CD4-positive, CD25-positive, alpha-beta regulatory T cell (primary cell): Measurements from ENCODE around the gene NT5M. TPM values are rescaled to one million over a fixed set of nuclear protein-coding genes. Genes with fewer than 3 reads are reported as not detected.
"Not testable (repeated sequence)": the region's sequence is repeated elsewhere in the genome, so short reads cannot be mapped to it uniquely, and the experiment has no call there.

ENCODE experiments used
- ATAC-seq, 2 donors: fragments of 150-1000 bp; cut with Tn5 transposase; one replicate each; pipeline ENCODE4 v1.10.0; 2021; ENCODE audit warnings: low read depth in 2 of 2, moderate number of reproducible peaks in 2 of 2, moderate library complexity in 1 of 2
- DNase-seq, 3 donors: peaks; one replicate each; pipeline versions ENCODE4 v3.0.0 to v3.0.0-alpha.2; 2012 to 2022; ENCODE audit warnings: mixed read lengths in 1 of 3
- H3K27ac ChIP-seq: one replicate; pipeline ENCODE4 v1.7.0; 2013; ENCODE audit warnings: mild to moderate bottlenecking, low read length; ENCODE audit not compliant: insufficient read depth, poor library complexity, severe bottlenecking
- H3K27me3 ChIP-seq: one replicate; pipeline ENCODE4 v1.7.0; 2013; ENCODE audit warnings: low read length; ENCODE audit not compliant: control insufficient read depth, insufficient read depth
- H3K36me3 ChIP-seq: one replicate; pipeline ENCODE4 v1.7.0; 2013; ENCODE audit warnings: mild to moderate bottlenecking, low read length, moderate library complexity; ENCODE audit not compliant: control insufficient read depth, insufficient read depth
- H3K4me1 ChIP-seq: 2 replicates; pipeline ENCODE4 v1.7.0; 2013; ENCODE audit warnings: mild to moderate bottlenecking, low read length; ENCODE audit not compliant: insufficient read depth, control insufficient read depth, poor library complexity, severe bottlenecking
- H3K4me3 ChIP-seq: one replicate; pipeline ENCODE4 v1.7.0; 2013; ENCODE audit warnings: low read depth, mild to moderate bottlenecking, low read length, moderate library complexity
- H3K9me3 ChIP-seq, 2 experiments: 1 replicate in 1 of 2; 2 replicates in 1 of 2; pipeline ENCODE4 v1.7.0; 2013; ENCODE audit warnings: low read length in 2 of 2, mild to moderate bottlenecking in 1 of 2, moderate library complexity in 1 of 2; ENCODE audit not compliant: control insufficient read depth in 2 of 2
- H3K27ac Mint-ChIP-seq, 3 donors: one replicate each; pipeline ENCODE4 v1.8.0; 2020 to 2022; ENCODE audit warnings: mild to moderate bottlenecking in 3 of 3, mixed read lengths in 3 of 3, moderate library complexity in 2 of 3
- H3K27me3 Mint-ChIP-seq: one replicate; pipeline ENCODE4 v1.8.0; 2022; ENCODE audit warnings: mild to moderate bottlenecking, mixed read lengths
- H3K36me3 Mint-ChIP-seq: one replicate; pipeline ENCODE4 v1.8.0; 2020; ENCODE audit warnings: mixed read lengths
- H3K4me1 Mint-ChIP-seq, 4 donors: one replicate each; pipeline ENCODE4 v1.8.0; 2020 to 2022; ENCODE audit warnings: mixed read lengths in 4 of 4, mild to moderate bottlenecking in 1 of 4
- H3K4me3 Mint-ChIP-seq, 4 donors: one replicate each; pipeline ENCODE4 v1.8.0; 2020 to 2022; ENCODE audit warnings: mild to moderate bottlenecking in 4 of 4, mixed read lengths in 4 of 4, moderate library complexity in 3 of 4
- H3K9me3 Mint-ChIP-seq, 7 donors: one replicate each; pipeline ENCODE4 v1.8.0; 2020 to 2022; ENCODE audit warnings: mixed read lengths in 7 of 7, mild to moderate bottlenecking in 3 of 7, moderate library complexity in 2 of 7
- polyA plus RNA-seq, 4 donors: library from polyadenylated mRNA; unstranded; fragments of 300-500 nt; fragmentation: Illumina TruSeq; gene quantifications; one replicate each; pipeline ENCODE4 v1.2.3, GENCODE V29; 2021
- total RNA-seq: library from RNA; stranded (reverse); gene quantifications from one replicate; pipeline ENCODE4 v1.2.3, GENCODE V29; 2022

NT5M gene
- total and polyA plus RNA-seq, 5 donors from 2014 or later, result 0.75 to 3.9 (median 2.0) TPM

DNA sequence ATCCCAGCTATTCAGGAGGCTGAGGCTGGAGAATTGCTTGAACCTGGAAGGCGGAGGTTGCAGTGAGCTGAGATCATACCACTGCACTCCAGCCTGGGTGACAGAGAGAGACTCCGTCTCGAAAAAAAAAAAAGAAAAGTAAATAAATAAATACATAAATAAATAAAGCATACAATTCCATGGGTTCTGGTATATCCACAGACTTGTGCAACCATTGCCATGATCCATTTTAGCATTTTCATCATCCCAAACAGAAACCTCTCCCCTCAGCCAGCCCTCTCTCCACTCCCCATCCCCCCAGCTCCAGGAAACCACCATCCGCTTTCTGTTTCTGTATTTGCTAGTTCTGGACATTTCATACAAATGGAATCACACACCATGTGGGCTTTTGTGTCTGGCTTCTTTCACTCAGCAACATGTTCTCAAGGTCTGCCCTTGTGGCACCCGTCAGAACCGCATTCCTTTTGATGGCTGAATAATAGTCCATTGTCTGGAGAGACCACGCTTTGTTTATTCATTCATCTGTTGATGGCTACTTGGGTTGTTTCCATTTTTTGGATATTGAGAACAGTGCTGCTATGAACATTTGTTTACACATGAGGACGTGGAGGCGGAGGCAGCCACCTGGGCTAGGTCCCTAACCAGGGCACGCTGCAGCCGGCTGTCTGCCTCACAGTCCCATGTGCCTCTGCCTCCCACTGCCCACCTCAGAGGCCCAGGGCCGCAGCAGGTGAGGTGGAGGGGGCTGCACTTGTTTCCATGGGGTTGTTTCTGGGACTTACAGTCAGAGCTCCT is 76.2 kb downstream of the NT5M start:
- no peak overlapping the region for H3K27ac Mint-ChIP-seq

DNA sequence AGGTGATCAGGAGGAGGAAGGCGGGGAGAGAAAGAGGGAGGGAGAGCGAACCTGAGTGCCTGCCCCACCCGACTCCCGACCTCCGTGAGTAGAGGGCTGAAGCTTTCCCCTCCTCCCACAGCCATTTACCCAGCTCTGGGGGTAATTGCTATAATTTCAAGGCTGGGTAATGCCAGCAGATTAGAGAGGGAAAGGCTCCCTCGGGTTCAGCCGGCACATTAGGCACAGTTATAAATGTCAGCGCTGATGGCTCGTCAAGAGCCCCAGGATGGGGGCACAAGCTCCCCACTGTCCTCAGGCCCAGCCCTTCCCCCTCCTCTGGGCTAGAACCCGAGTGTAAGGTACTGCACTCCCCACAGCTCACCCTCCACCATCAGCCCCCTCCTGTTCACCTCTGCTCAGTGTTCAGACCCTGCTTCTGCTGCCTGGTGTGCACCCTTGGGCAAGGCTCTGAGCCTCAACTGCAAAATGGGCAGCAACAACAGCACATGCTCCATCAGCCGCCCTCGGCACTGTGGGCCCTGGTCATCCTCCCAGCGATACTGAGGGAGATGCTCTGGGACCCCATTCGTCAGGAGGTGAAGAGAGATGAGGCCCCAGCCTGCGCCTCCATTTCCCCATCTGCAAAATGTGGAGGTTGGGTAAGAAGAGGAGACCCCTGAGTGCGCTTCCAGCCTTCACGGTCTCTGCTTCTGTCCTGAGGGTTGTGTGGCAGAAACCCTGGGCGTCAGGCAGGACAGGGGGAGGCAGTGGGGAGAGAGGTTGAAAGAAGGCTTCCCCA is 77.2 kb downstream of the NT5M start:
- no peak for ATAC-seq
- Histone ChIP-seq H3K27ac (no peak overlapping the region), H3K9me3 (no peaks in the 10 kb centered on the region), H3K4me1 (no peaks in the 10 kb centered on the region), H3K4me3 (no peak overlapping the region), H3K36me3 (no peaks in the 10 kb centered on the region), H3K27me3 (no peaks in the 10 kb centered on the region)
- DNase-seq, result no peak
- H3K4me3 Mint-ChIP-seq, result no peak overlapping the region
- H3K36me3 Mint-ChIP-seq, result no peaks in the 10 kb centered on the region
- no peaks in the 10 kb centered on the region for H3K4me1 Mint-ChIP-seq
- H3K27ac Mint-ChIP-seq, result no peak overlapping the region
- no peaks in the 10 kb centered on the region for H3K9me3 Mint-ChIP-seq
- H3K27me3 Mint-ChIP-seq, result peaks cover 13% of the 10 kb centered on the region

More for the DNA sequence above, 76.2 kb downstream of the NT5M start:
- no peaks in the 10 kb centered on the region for H3K4me1 ChIP-seq
- DNase-seq (no peak), ATAC-seq (no peak)
- no peaks in the 10 kb centered on the region for H3K36me3 ChIP-seq
- no peak overlapping the region for H3K4me3 Mint-ChIP-seq
- no peaks in the 10 kb centered on the region for H3K27me3 ChIP-seq
- no peaks in the 10 kb centered on the region for H3K9me3 ChIP-seq
- no peak overlapping the region for H3K4me3 ChIP-seq
- no peaks in the 10 kb centered on the region for H3K4me1 Mint-ChIP-seq
- no peaks in the 10 kb centered on the region for H3K9me3 Mint-ChIP-seq
- H3K36me3 Mint-ChIP-seq, result no peaks in the 10 kb centered on the region
- no peak overlapping the region for H3K27ac ChIP-seq
- H3K27me3 Mint-ChIP-seq, result peaks cover 13% of the 10 kb centered on the region

DNA sequence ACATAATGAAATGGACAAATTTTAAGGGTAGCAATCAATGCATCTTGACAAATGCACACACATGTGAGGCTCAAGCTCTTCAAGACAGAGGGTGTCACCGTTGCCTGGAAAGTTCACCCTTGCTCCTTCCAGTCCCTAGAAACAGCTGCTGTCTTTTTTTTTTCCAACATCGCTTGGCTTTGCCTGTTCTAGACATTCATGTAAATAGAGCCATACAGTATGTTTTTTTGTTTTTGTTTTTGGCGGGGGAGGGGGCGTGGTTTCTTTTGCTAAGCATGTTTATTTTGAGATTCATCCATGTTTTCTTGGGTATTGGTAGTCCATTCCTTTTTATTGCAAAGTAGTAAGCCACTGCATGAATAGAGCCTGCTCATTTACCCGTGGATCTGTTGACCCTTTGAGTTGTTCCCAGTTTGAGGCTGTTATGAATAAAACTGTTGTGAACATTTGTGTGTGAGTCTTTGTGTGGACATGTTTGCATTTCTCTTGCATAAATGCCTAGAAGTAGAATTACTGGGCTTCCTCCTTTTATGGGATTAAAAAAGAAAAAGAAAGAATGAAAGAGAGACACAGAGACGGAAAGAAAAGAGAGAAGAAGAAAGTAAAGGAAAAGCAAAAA is 78.4 kb downstream of the NT5M start:
- Mint-ChIP-seq H3K4me3 (no peak overlapping the region), H3K9me3 (no peaks in the 10 kb centered on the region), H3K4me1 (no peaks in the 10 kb centered on the region), H3K27me3 (peaks cover 17% of the 10 kb centered on the region), H3K36me3 (no peaks in the 10 kb centered on the region), H3K27ac (peak overlapping the region in 1 of 3 donors; percentile 32)
- Histone ChIP-seq H3K27ac (no peak overlapping the region), H3K27me3 (no peaks in the 10 kb centered on the region), H3K36me3 (no peaks in the 10 kb centered on the region), H3K4me3 (no peak overlapping the region), H3K4me1 (no peaks in the 10 kb centered on the region), H3K9me3 (no peaks in the 10 kb centered on the region)
- ATAC-seq (no peak), DNase-seq (no peak)

DNA sequence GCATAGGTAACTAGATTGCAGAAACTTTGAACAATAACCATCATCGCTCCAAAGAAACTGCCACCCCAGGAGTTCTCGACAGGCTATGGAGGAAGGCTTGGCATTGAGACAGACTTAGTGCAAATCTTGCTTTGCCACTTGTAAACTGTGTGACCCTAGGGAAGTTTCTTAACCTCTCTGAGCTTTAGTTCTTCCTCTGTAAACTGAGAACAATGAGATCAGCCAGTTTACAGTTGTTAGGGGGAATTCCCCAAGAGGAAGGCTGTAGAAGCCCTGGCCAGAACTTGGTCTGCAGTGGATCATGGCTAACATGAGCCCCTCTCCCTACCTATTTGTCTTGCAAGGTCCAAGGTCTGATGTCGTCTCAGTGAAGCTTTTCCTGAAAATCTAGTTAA is 78.9 kb downstream of the NT5M start:
- Mint-ChIP-seq H3K4me1 (no peaks in the 10 kb centered on the region), H3K9me3 (no peaks in the 10 kb centered on the region), H3K27me3 (peaks cover 15% of the 10 kb centered on the region), H3K36me3 (no peaks in the 10 kb centered on the region), H3K4me3 (no peak overlapping the region), H3K27ac (no peak overlapping the region)
- H3K27me3 ChIP-seq, result no peaks in the 10 kb centered on the region
- no peak for ATAC-seq
- no peak overlapping the region for H3K27ac ChIP-seq
- H3K4me1 ChIP-seq, result no peaks in the 10 kb centered on the region
- H3K9me3 ChIP-seq, result no peaks in the 10 kb centered on the region
- no peaks in the 10 kb centered on the region for H3K36me3 ChIP-seq
- DNase-seq, result no peak
- H3K4me3 ChIP-seq, result no peak overlapping the region

DNA sequence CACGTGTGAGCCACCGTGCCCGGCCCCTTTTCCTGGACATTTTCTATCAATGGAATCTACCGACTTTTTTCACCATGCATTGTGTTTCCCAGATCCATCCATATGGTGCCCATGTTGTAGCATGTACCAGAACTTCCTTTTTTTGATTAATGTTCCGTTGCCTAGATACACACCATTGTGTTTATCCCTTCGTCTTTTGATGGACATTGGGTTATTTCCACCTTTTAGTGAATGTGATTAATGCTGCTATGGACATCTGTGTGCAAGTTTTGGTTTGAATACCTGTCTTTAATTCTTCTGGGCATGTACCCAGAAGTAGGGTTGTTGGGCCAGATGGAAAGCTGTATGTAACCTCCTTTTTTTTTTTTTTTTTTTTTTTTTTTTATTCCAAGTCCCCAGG is 79.8 kb downstream of the NT5M start:
- Mint-ChIP-seq H3K36me3 (no peaks in the 10 kb centered on the region), H3K4me1 (no peaks in the 10 kb centered on the region), H3K4me3 (no peak overlapping the region), H3K27me3 (peaks cover 13% of the 10 kb centered on the region), H3K9me3 (no peaks in the 10 kb centered on the region), H3K27ac (peak overlapping the region in 1 of 3 donors; percentile 76)
- no peak for ATAC-seq
- Histone ChIP-seq H3K27me3 (no peaks in the 10 kb centered on the region), H3K36me3 (no peaks in the 10 kb centered on the region), H3K9me3 (no peaks in the 10 kb centered on the region), H3K4me1 (no peaks in the 10 kb centered on the region), H3K4me3 (no peak overlapping the region), H3K27ac (no peak overlapping the region)
- DNase-seq, result no peak

DNA sequence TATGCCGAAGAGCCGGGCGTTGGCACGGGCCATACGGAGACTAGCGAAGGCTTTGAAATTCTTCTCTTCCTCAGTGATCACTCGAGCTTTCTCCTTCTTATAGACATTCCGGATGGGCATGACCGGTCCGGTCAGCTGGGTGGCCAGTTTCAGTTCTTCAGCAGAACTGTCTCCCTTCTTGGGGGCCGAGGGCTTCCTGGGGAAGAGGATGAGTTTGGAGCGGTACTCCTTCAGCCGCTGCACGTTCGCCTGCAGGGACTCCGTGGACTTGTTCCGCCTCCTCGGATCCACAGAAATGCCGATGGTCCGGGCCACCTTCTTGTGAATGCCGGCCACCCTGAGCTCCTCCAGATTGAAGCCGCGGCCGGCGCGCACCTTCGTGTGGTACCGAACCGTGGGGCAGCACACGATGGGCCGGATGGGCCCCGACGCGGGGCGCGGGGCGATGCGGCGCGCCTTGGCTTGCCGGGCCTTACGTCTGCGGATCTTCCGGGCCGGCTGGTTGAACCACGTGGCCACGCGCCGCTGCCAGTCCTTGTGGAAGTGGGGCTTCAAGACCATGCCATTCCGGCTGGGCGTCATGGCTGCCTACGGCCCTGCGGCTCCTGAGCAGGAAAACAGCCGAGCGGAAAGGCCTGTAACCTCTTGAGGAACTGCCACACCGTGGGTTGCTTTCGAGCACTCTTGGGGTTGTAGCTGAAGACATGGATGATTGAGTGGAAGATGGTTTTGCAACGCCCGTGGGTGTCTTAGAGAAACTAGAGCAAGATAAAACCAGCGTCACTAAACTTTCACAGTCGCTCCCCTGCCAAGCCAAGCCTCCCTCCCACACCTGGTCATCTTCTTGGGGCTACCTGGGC is 80.5 kb downstream of the NT5M start:
- not testable (repeated sequence) for DNase-seq, H3K4me1 ChIP-seq, H3K4me3 Mint-ChIP-seq, H3K27ac Mint-ChIP-seq, H3K4me1 Mint-ChIP-seq, H3K36me3 Mint-ChIP-seq, H3K27me3 ChIP-seq, ATAC-seq, H3K9me3 ChIP-seq, H3K27ac ChIP-seq, H3K9me3 Mint-ChIP-seq, H3K36me3 ChIP-seq, H3K4me3 ChIP-seq
- H3K27me3 Mint-ChIP-seq, result peaks cover 13% of the 10 kb centered on the region

DNA sequence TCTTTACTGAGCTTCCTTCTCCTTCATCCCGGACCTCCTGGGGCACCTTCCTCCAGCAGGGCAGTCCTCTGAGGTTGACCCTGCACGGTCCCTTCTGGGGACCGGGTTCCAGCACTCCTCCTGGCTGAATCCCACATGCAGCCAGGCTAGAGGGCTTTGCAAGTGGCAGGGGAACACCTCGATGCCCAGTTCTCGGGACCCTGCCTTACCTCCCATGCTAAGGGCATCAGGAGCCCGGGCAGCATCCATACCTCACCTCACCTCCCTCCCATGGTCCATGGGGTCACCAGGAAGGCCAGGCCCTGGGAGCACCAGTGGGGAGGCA is 81.1 kb downstream of the NT5M start:
- peaks cover 10% of the 10 kb centered on the region for H3K27me3 Mint-ChIP-seq
- no peaks in the 10 kb centered on the region for H3K36me3 Mint-ChIP-seq
- ATAC-seq, result no peak
- Histone ChIP-seq H3K36me3 (no peaks in the 10 kb centered on the region), H3K4me3 (no peak overlapping the region), H3K27me3 (no peaks in the 10 kb centered on the region), H3K9me3 (no peaks in the 10 kb centered on the region), H3K27ac (no peak overlapping the region), H3K4me1 (no peaks in the 10 kb centered on the region)
- H3K4me1 Mint-ChIP-seq, result no peaks in the 10 kb centered on the region
- no peaks in the 10 kb centered on the region for H3K9me3 Mint-ChIP-seq
- DNase-seq, result no peak
- H3K4me3 Mint-ChIP-seq, result no peak overlapping the region
- no peak overlapping the region for H3K27ac Mint-ChIP-seq
